K562 (cell line): ENCODE measurements around the gene SDHAF1.

Experiments
- CTCF ChIP-seq, 3 experiments: IDR thresholded peaks in 2 of 3; conservative IDR thresholded peaks in 1 of 3; 2 replicates each; pipeline ENCODE4 v1.5.1; 2011 to 2012; ENCODE audit warnings: low read length in 3 of 3, mild to moderate bottlenecking in 3 of 3, control low read depth in 2 of 3, improper control_type of control experiment in 1 of 3, inconsistent platforms in 1 of 3, low read depth in 1 of 3, mixed read lengths in 1 of 3, moderate library complexity in 1 of 3; ENCODE audit not compliant: insufficient read depth in 2 of 3
- FOS ChIP-seq: IDR thresholded peaks from 3 replicates; pipeline ENCODE4 v1.6.1; 2011; ENCODE audit not compliant: insufficient read length; ENCODE audit errors: extremely low read depth
- TF ChIP-seq, protein P1 (sequence below): fragments of 450-650 bp; IDR thresholded peaks from 2 replicates; pipeline ENCODE4 v1.6.1; 2017; ENCODE audit warnings: antibody characterized with exemption, mild to moderate bottlenecking

DNA sequence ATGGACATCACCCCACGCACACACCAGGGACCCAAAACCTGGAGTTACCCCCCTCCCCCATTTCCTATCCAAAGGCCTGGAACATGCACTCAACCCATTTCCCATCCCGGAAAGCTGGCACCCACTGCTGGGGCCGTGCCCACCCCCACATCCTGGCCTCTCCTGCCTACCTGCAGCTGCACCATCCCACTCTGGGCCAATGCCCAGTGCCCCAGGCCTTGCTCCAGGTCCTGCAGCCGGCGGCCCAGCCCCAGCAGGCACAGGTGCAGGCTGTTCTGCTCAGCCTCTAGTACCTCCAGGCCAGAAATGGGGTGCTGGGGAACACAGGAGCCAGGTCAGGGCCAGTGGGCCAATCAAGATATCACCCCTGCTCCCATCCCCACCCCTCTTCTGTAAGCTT, 12.0 kb downstream of the SDHAF1 start:
- TF ChIP-seq CTCF (IDR thresholded peaks at IDR 0.05 in 2 of 3, conservative IDR thresholded peaks at IDR 0.05 in 1 of 3; ENCODE audit: insufficient read depth in 2 of 3, low read depth in 1 of 3, low read length in 3 of 3) (no peak), FOS (no peak)
- TF ChIP-seq, protein P1, sequence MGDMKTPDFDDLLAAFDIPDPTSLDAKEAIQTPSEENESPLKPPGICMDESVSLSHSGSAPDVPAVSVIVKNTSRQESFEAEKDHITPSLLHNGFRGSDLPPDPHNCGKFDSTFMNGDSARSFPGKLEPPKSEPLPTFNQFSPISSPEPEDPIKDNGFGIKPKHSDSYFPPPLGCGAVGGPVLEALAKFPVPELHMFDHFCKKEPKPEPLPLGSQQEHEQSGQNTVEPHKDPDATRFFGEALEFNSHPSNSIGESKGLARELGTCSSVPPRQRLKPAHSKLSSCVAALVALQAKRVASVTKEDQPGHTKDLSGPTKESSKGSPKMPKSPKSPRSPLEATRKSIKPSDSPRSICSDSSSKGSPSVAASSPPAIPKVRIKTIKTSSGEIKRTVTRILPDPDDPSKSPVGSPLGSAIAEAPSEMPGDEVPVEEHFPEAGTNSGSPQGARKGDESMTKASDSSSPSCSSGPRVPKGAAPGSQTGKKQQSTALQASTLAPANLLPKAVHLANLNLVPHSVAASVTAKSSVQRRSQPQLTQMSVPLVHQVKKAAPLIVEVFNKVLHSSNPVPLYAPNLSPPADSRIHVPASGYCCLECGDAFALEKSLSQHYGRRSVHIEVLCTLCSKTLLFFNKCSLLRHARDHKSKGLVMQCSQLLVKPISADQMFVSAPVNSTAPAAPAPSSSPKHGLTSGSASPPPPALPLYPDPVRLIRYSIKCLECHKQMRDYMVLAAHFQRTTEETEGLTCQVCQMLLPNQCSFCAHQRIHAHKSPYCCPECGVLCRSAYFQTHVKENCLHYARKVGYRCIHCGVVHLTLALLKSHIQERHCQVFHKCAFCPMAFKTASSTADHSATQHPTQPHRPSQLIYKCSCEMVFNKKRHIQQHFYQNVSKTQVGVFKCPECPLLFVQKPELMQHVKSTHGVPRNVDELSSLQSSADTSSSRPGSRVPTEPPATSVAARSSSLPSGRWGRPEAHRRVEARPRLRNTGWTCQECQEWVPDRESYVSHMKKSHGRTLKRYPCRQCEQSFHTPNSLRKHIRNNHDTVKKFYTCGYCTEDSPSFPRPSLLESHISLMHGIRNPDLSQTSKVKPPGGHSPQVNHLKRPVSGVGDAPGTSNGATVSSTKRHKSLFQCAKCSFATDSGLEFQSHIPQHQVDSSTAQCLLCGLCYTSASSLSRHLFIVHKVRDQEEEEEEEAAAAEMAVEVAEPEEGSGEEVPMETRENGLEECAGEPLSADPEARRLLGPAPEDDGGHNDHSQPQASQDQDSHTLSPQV = no peak
